ENCODE measurements around the gene AGXT2. TPM values are rescaled to one million over a fixed set of nuclear protein-coding genes. Genes with fewer than 3 reads are reported as not detected.

The AGXT2 gene
- total RNA-seq, 6 experiments from 2014 or later, result 24.7 to 88.2 (median 55.8) TPM

- Histone ChIP-seq H3K4me1 (peaks cover 0 to 31% (median 4%) of the 10 kb centered on the region in 4 donors), H3K27me3 (no peaks in the 10 kb centered on the region), H3K36me3 (no peaks in the 10 kb centered on the region), H3K9me3 (no peaks in the 10 kb centered on the region), H3K4me3 (no peak overlapping the region), H3K27ac (no peak overlapping the region)
- TF ChIP-seq CTCF (IDR thresholded peaks at IDR 0.05) (no peak), POLR2A (IDR thresholded peaks at IDR 0.05) (no peak)
- ATAC-seq, result no peak
- intact Hi-C loops (cut with DNase I), result loop anchor here (10.0 kb wide), 1 partner anchor 90 kb away; no protein-coding TSS in a partner anchor
- 54% methylated on average over 2 of the region's 3 CpGs for WGBS (ENCODE audit: insufficient coverage, low coverage, low lambda C conversion rate, missing lambda C conversion rate)
- no peak for DNase-seq
These were observed 47.2 kb upstream of the AGXT2 start for GRCh38 chr5:35094948-35095347.

GRCh38 chr5:35092703-35093102 is 45.0 kb upstream of the AGXT2 start:
- Histone ChIP-seq H3K4me1 (peaks cover 0 to 28% (median 5%) of the 10 kb centered on the region in 4 donors), H3K36me3 (no peaks in the 10 kb centered on the region), H3K27ac (no peak overlapping the region), H3K4me3 (no peak overlapping the region), H3K9me3 (no peaks in the 10 kb centered on the region), H3K27me3 (no peaks in the 10 kb centered on the region)
- DNase-seq, result no peak
- intact Hi-C loops (cut with DNase I), result loop anchor here (10.0 kb wide), 1 partner anchor 92 kb away; no protein-coding TSS in a partner anchor
- TF ChIP-seq CTCF (IDR thresholded peaks at IDR 0.05), result no peak
- no peak for TF ChIP-seq POLR2A (IDR thresholded peaks at IDR 0.05)
- 65% methylated on average over 2 of the region's 2 CpGs for WGBS (ENCODE audit: insufficient coverage, low coverage, low lambda C conversion rate, missing lambda C conversion rate)
- no peak for ATAC-seq

GRCh38 chr5:35091704-35092103 is 44.0 kb upstream of the AGXT2 start:
- DNase-seq (no peak), ATAC-seq (no peak)
- H3K4me3 ChIP-seq, result no peak overlapping the region
- H3K9me3 ChIP-seq, result no peaks in the 10 kb centered on the region
- H3K36me3 ChIP-seq, result no peaks in the 10 kb centered on the region
- intact Hi-C loops (cut with DNase I), result loop anchor here (10.0 kb wide), 1 partner anchor 93 kb away; no protein-coding TSS in a partner anchor
- peaks cover 0 to 26% (median 5%) of the 10 kb centered on the region in 4 donors for H3K4me1 ChIP-seq
- H3K27ac ChIP-seq, result no peak overlapping the region
- H3K27me3 ChIP-seq, result no peaks in the 10 kb centered on the region
- no peak for TF ChIP-seq POLR2A (IDR thresholded peaks at IDR 0.05)
- TF ChIP-seq CTCF (IDR thresholded peaks at IDR 0.05), result no peak
- WGBS (ENCODE audit: insufficient coverage, low coverage, low lambda C conversion rate, missing lambda C conversion rate), result 69% methylated on average over 3 of the region's 5 CpGs

- Histone ChIP-seq H3K27ac (no peak overlapping the region), H3K4me1 (peaks cover 0 to 12% (median 3%) of the 10 kb centered on the region in 4 donors), H3K36me3 (no peaks in the 10 kb centered on the region), H3K9me3 (no peaks in the 10 kb centered on the region), H3K4me3 (no peak overlapping the region), H3K27me3 (no peaks in the 10 kb centered on the region)
- DNase-seq (peak in 1 of 3 donors; percentile 70), ATAC-seq (peak; percentile 80 to 88 (median 85))
- TF ChIP-seq POLR2A (IDR thresholded peaks at IDR 0.05), result no peak
- peak; percentile 79 to 88 (median 83) for TF ChIP-seq CTCF (IDR thresholded peaks at IDR 0.05)
- intact Hi-C loops (cut with DNase I), result loop anchor here (10.0 kb wide), 1 partner anchor 95 kb away; no protein-coding TSS in a partner anchor
- 44% methylated on average over 7 of the region's 7 CpGs for WGBS (ENCODE audit: insufficient coverage, low coverage, low lambda C conversion rate, missing lambda C conversion rate)
These were observed 41.9 kb upstream of the AGXT2 start for GRCh38 chr5:35089334-35090314.
